Measurements from ENCODE around the gene XXYLT1. TPM values are rescaled to one million over a fixed set of nuclear protein-coding genes. Genes with fewer than 3 reads are reported as not detected.

Gene XXYLT1
- total RNA-seq, 1 experiment from 2014 or later = 23.4 TPM

- TF ChIP-seq ETV6 (CRISPR knock-in tag; IDR thresholded peaks at IDR 0.05) = no peak
- TF ChIP-seq FOXK1 (CRISPR knock-in tag; IDR thresholded peaks at IDR 0.05) = no peak
- TF ChIP-seq GABPB1 (CRISPR knock-in tag; IDR thresholded peaks at IDR 0.05) = no peak
- TF ChIP-seq ATF3 (CRISPR knock-in tag; conservative IDR thresholded peaks at IDR 0.05) = no peak
- TF ChIP-seq TEAD1 (CRISPR knock-in tag; IDR thresholded peaks at IDR 0.05) = no peak
- ATAC-seq (no peak), DNase-seq (ENCODE audit: low spot score) (no peak)
- H3K36me3 Mint-ChIP-seq = no peaks in the 10 kb centered on the region
- H3K27me3 Mint-ChIP-seq (ENCODE audit: low read depth) = no peaks in the 10 kb centered on the region
- H3K9me3 Mint-ChIP-seq = no peaks in the 10 kb centered on the region; the same call in 1 of the 2 replicates
- H3K27ac Mint-ChIP-seq = peak overlapping the region; percentile 16; the same call in 1 of the 2 replicates
- ChIA-PET POLR2A (no interaction called here), CTCF (no interaction called here)
- H3K4me1 Mint-ChIP-seq = peaks cover 5% of the 10 kb centered on the region
- no peak overlapping the region for H3K4me3 Mint-ChIP-seq
Measured at GRCh38 chr3:195163719-195164572, 107.0 kb downstream of the XXYLT1 start.

- POLR2A ChIA-PET = no interaction called here
Measured at GRCh38 chr3:195162816-195163215, 108.1 kb downstream of the XXYLT1 start.

GRCh38 chr3:195162033-195162669 is 108.8 kb downstream of the XXYLT1 start:
- ChIA-PET POLR2A (interaction anchor here (0.6 kb wide), 1 partner anchor 25 kb away, joined by 4 read pairs; no protein-coding TSS in a partner anchor), CTCF (no interaction called here)
- Mint-ChIP-seq H3K9me3 (no peaks in the 10 kb centered on the region; the same call in 1 of the 2 replicates), H3K27me3 (ENCODE audit: low read depth) (no peaks in the 10 kb centered on the region), H3K27ac (no peak overlapping the region; the same call in 1 of the 2 replicates), H3K36me3 (no peaks in the 10 kb centered on the region), H3K4me3 (no peak overlapping the region), H3K4me1 (peaks cover 5% of the 10 kb centered on the region)
- ATAC-seq (no peak), DNase-seq (ENCODE audit: low spot score) (no peak)
- TF ChIP-seq GABPB1 (CRISPR knock-in tag; IDR thresholded peaks at IDR 0.05) = peak; percentile 82
- TF ChIP-seq RELA (CRISPR knock-in tag; IDR thresholded peaks at IDR 0.05; ENCODE audit: borderline replicate concordance) = no peak
- TF ChIP-seq ATF2 (CRISPR knock-in tag; IDR thresholded peaks at IDR 0.05; ENCODE audit: borderline replicate concordance, low read depth) = no peak

More at GRCh38 chr3:195162816-195163215, 108.1 kb downstream of the XXYLT1 start:
- Mint-ChIP-seq H3K27ac (no peak overlapping the region), H3K4me3 (no peak overlapping the region), H3K36me3 (no peaks in the 10 kb centered on the region), H3K4me1 (peaks cover 5% of the 10 kb centered on the region), H3K9me3 (no peaks in the 10 kb centered on the region; the same call in 1 of the 2 replicates), H3K27me3 (ENCODE audit: low read depth) (no peaks in the 10 kb centered on the region)
- TF ChIP-seq ZBTB21 (CRISPR knock-in tag; IDR thresholded peaks at IDR 0.05; ENCODE audit: borderline replicate concordance) (no peak), USF2 (CRISPR knock-in tag; IDR thresholded peaks at IDR 0.05) (no peak), MLX (CRISPR knock-in tag; IDR thresholded peaks at IDR 0.05) (no peak), CREB1 (CRISPR knock-in tag; IDR thresholded peaks at IDR 0.05) (no peak), SMAD4 (CRISPR knock-in tag; IDR thresholded peaks at IDR 0.05) (no peak)
- no peak for ATAC-seq
- CTCF ChIA-PET = no interaction called here
- no peak for DNase-seq (ENCODE audit: low spot score)

GRCh38 chr3:195160908-195161434 is 110.0 kb downstream of the XXYLT1 start:
- Mint-ChIP-seq H3K27me3 (ENCODE audit: low read depth) (no peaks in the 10 kb centered on the region), H3K9me3 (no peaks in the 10 kb centered on the region; the same call in 1 of the 2 replicates), H3K4me1 (peaks cover 13% of the 10 kb centered on the region), H3K4me3 (no peak overlapping the region), H3K36me3 (no peaks in the 10 kb centered on the region), H3K27ac (no peak overlapping the region)
- ChIA-PET POLR2A (no interaction called here), CTCF (no interaction called here)
- no peak for ATAC-seq
- no peak for DNase-seq (ENCODE audit: low spot score)
- TF ChIP-seq ZSCAN18 (CRISPR knock-in tag; IDR thresholded peaks at IDR 0.05) (no peak), ARID4B (CRISPR knock-in tag; IDR thresholded peaks at IDR 0.05; ENCODE audit: borderline replicate concordance) (no peak), NR3C1 (CRISPR knock-in tag; conservative IDR thresholded peaks at IDR 0.05; ENCODE audit: low read depth) (no peak)

Data from WTC11 (cell line).